H1 (cell line): Measurements from ENCODE around the gene MYRF. TPM values are rescaled to one million over a fixed set of nuclear protein-coding genes. Genes with fewer than 3 reads are reported as not detected.
A peak's percentile ranks its signal among the peaks of the same experiment; 100 is the strongest.

Experiments used
- CTCF ChIA-PET: fragments of 300-600 bp; sonication (Branson Sonifier 250); formaldehyde crosslinking; loops from one replicate; lab custom pipeline; 2021; ENCODE audit not compliant: partially characterized antibody; lab: Charles Lee
- POLR2A ChIA-PET: fragments of 300-600 bp; sonication (Branson Sonifier 250); formaldehyde crosslinking; loops from one replicate; lab custom pipeline; 2021; ENCODE audit warnings: inconsistent platforms; ENCODE audit not compliant: partially characterized antibody; lab: Charles Lee
- DNase-seq, 2 experiments: peaks; one replicate each; pipeline versions ENCODE4 v3.0.0 to v3.0.0-alpha.2; 2010 to 2022; ENCODE audit warnings: low spot score in 2 of 2, low read depth in 1 of 2, mixed read lengths in 1 of 2
- FAIRE-seq: peaks from 2 replicates; lab custom pipeline; 2011; peaks lifted over from hg19 to GRCh38; lab: Jason Lieb, UNC
- H2AFZ ChIP-seq: 2 replicates; pipeline ENCODE4 v1.8.1; 2012; ENCODE audit warnings: low read length, inconsistent platforms
- H2AK5ac ChIP-seq: 2 replicates; pipeline ENCODE4 v1.6.1; 2013; ENCODE audit warnings: low read depth, low read length
- H2BK120ac ChIP-seq: replicated peaks from 2 replicates; pipeline ENCODE3; 2013; ENCODE audit warnings: low read depth, low read length, inconsistent platforms
- H2BK12ac ChIP-seq: 2 replicates; pipeline ENCODE4 v1.6.1; 2013; ENCODE audit warnings: low read depth, low read length
- H2BK15ac ChIP-seq: 2 replicates; pipeline ENCODE4 v1.6.1; 2013; ENCODE audit warnings: low read length
- H2BK20ac ChIP-seq: 2 replicates; pipeline ENCODE4 v1.6.1; 2013; ENCODE audit warnings: low read length
- H2BK5ac ChIP-seq: 2 replicates; pipeline ENCODE4 v1.6.1; 2013; ENCODE audit warnings: low read depth, low read length
- H3K14ac ChIP-seq: 2 replicates; pipeline ENCODE4 v1.6.1; 2013; ENCODE audit warnings: inconsistent platforms; ENCODE audit not compliant: insufficient read length
- H3K18ac ChIP-seq: 2 replicates; pipeline ENCODE4 v1.6.1; 2013; ENCODE audit warnings: low read length; ENCODE audit errors: extremely low read depth
- H3K23ac ChIP-seq: 2 replicates; pipeline ENCODE4 v1.6.1; 2013; ENCODE audit warnings: inconsistent platforms; ENCODE audit not compliant: insufficient read length
- H3K23me2 ChIP-seq: 2 replicates; pipeline ENCODE4 v1.6.1; 2013; ENCODE audit warnings: low read depth, low read length
- H3K27ac ChIP-seq: 2 replicates; pipeline ENCODE4 v1.6.1; 2011; ENCODE audit warnings: low read depth, low read length, inconsistent platforms
- H3K27me3 ChIP-seq, 4 experiments: replicated peaks in 1 of 4; 1 replicate in 1 of 4; 2 replicates in 3 of 4; pipeline versions ENCODE4 v1.6.1 to v1.8.1; 2011 to 2013; ENCODE audit warnings: low read length in 3 of 4, mild to moderate bottlenecking in 3 of 4, inconsistent platforms in 2 of 4, mixed read lengths in 2 of 4, moderate library complexity in 1 of 4; ENCODE audit not compliant: control insufficient read depth in 3 of 4, insufficient read depth in 3 of 4; ENCODE audit errors: extremely low read depth in 1 of 4
- H3K36me3 ChIP-seq, 4 experiments: 2 replicates each; pipeline versions ENCODE4 v1.6.1 to v1.8.1; 2011 to 2013; ENCODE audit warnings: mild to moderate bottlenecking in 4 of 4, low read length in 3 of 4, moderate library complexity in 2 of 4, control low read depth in 1 of 4, inconsistent platforms in 1 of 4; ENCODE audit not compliant: insufficient read depth in 4 of 4, control insufficient read depth in 2 of 4
- H3K4ac ChIP-seq: replicated peaks from 2 replicates; pipeline ENCODE3; 2013; ENCODE audit warnings: low read length, low read depth, mixed read lengths, inconsistent platforms; ENCODE audit not compliant: insufficient read length
- H3K4me1 ChIP-seq, 4 experiments: replicated peaks in 1 of 4; 1 replicate in 1 of 4; 2 replicates in 3 of 4; pipeline versions ENCODE4 v1.6.1 to v1.8.1; 2011 to 2013; ENCODE audit warnings: low read length in 3 of 4, inconsistent platforms in 2 of 4, mixed read lengths in 1 of 4; ENCODE audit not compliant: insufficient read depth in 4 of 4, control insufficient read depth in 3 of 4
- H3K4me2 ChIP-seq, 2 experiments: 2 replicates each; pipeline versions ENCODE4 v1.6.1 to v1.8.1; 2011 to 2013; ENCODE audit warnings: low read depth in 2 of 2, low read length in 2 of 2, control low read depth in 1 of 2, inconsistent platforms in 1 of 2, mild to moderate bottlenecking in 1 of 2; ENCODE audit not compliant: insufficient read depth in 1 of 2
- H3K4me3 ChIP-seq, 4 experiments: fragments of 200-600, 300-600 bp in 1 of 4; sonication (generic), shearing (Covaris generic), sonication (Bioruptor Twin) in 1 of 4; 2 replicates each; pipeline versions ENCODE4 v1.5.1 to v1.8.1; 2011 to 2016; ENCODE audit warnings: low read length in 4 of 4, low read depth in 3 of 4, control low read depth in 2 of 4, inconsistent platforms in 2 of 4, mild to moderate bottlenecking in 2 of 4, mixed read lengths in 1 of 4, moderate library complexity in 1 of 4; ENCODE audit not compliant: insufficient read depth in 2 of 4; ENCODE audit errors: extremely low read depth in 1 of 4
- H3K56ac ChIP-seq: replicated peaks from 2 replicates; pipeline ENCODE3; 2013; ENCODE audit warnings: low read depth, mild to moderate bottlenecking, mixed read lengths, low read length, inconsistent platforms; ENCODE audit not compliant: insufficient read length
- H3K79me1 ChIP-seq: 2 replicates; pipeline ENCODE4 v1.6.1; 2013; ENCODE audit warnings: low read depth, low read length, control low read depth
- H3K79me2 ChIP-seq, 2 experiments: 2 replicates each; pipeline versions ENCODE4 v1.6.1 to v1.8.1; 2012 to 2013; ENCODE audit warnings: low read length in 2 of 2, mild to moderate bottlenecking in 2 of 2, inconsistent platforms in 1 of 2; ENCODE audit not compliant: insufficient read depth in 2 of 2, control insufficient read depth in 1 of 2
- H3K9ac ChIP-seq, 4 experiments: replicated peaks in 1 of 4; 1 replicate in 1 of 4; 2 replicates in 3 of 4; pipeline versions ENCODE4 v1.6.1 to v1.8.1; 2011 to 2013; ENCODE audit warnings: low read depth in 3 of 4, low read length in 3 of 4, control low read depth in 2 of 4, mild to moderate bottlenecking in 2 of 4, moderate library complexity in 2 of 4, inconsistent platforms in 1 of 4; ENCODE audit errors: extremely low read depth in 1 of 4
- H3K9me3 ChIP-seq, 2 experiments: 2 replicates each; pipeline versions ENCODE4 v1.6.1 to v1.8.1; 2012 to 2013; ENCODE audit warnings: mild to moderate bottlenecking in 2 of 2, moderate library complexity in 2 of 2, control low read depth in 1 of 2, inconsistent platforms in 1 of 2, low read depth in 1 of 2, low read length in 1 of 2, mixed read lengths in 1 of 2; ENCODE audit not compliant: insufficient read depth in 2 of 2
- H4K20me1 ChIP-seq, 2 experiments: replicated peaks in 1 of 2; 2 replicates each; pipeline versions ENCODE3 to v1.8.1; 2011 to 2013; ENCODE audit warnings: inconsistent platforms in 2 of 2, low read length in 2 of 2, mild to moderate bottlenecking in 1 of 2; ENCODE audit not compliant: insufficient read depth in 2 of 2, control insufficient read depth in 1 of 2
- H4K5ac ChIP-seq: 2 replicates; pipeline ENCODE4 v1.6.1; 2013; ENCODE audit warnings: low read length, low read depth, mixed read lengths, inconsistent platforms; ENCODE audit not compliant: insufficient read length
- H4K8ac ChIP-seq: 2 replicates; pipeline ENCODE4 v1.8.0; 2013; ENCODE audit warnings: mild to moderate bottlenecking, moderate library complexity, low read length, inconsistent platforms; ENCODE audit not compliant: insufficient read depth; ENCODE audit errors: extremely low read depth
- H4K91ac ChIP-seq: replicated peaks from 2 replicates; pipeline ENCODE3; 2013; ENCODE audit warnings: low read length, mixed read lengths, inconsistent platforms; ENCODE audit not compliant: insufficient read length
- BCL11A ChIP-seq, 2 experiments: IDR thresholded peaks; one replicate each; pipeline ENCODE4 v1.6.1; 2011; ENCODE audit warnings: low read depth in 2 of 2, low read length in 2 of 2, mild to moderate bottlenecking in 2 of 2
- CBX5 ChIP-seq: fragments of 300-800, 300-1000 bp; sonication (generic); IDR thresholded peaks from 2 replicates; pipeline ENCODE4 v1.7.1; 2016; ENCODE audit warnings: antibody characterized with exemption, low read length, low read depth
- RNF2 ChIP-seq: fragments of 200-900, 300-1000 bp; sonication (generic); IDR thresholded peaks from 2 replicates; pipeline ENCODE4 v1.7.1; 2016; ENCODE audit warnings: borderline replicate concordance, low read depth, mild to moderate bottlenecking, antibody characterized with exemption, low read length; ENCODE audit not compliant: poor library complexity, severe bottlenecking; ENCODE audit errors: missing control alignments
- SP2 ChIP-seq: IDR thresholded peaks from 2 replicates; pipeline ENCODE4 v1.6.1; 2012; ENCODE audit warnings: mild to moderate bottlenecking, low read length, inconsistent platforms
- WGBS, 2 experiments: shearing (Covaris generic) in 1 of 2; methylation state at CpG; one replicate each; pipeline versions ENCODE4 v1.1.6 to v1.1.7; 2013 to 2015; ENCODE audit warnings: low lambda C conversion rate in 2 of 2, mixed read lengths in 2 of 2, inconsistent platforms in 1 of 2, low coverage in 1 of 2, missing lambda C conversion rate in 1 of 2; ENCODE audit not compliant: insufficient replicate concordance in 2 of 2, insufficient coverage in 1 of 2, insufficient read length in 1 of 2; ENCODE audit errors: extremely low coverage in 1 of 2, missing lambda C conversion rate in 1 of 2; 5-methylcytosine and 5-hydroxymethylcytosine counted together
- polyA plus RNA-seq, 7 experiments: library from polyadenylated mRNA; depleted of rRNA in 3 of 7; stranded (reverse) in 5 of 7; unstranded in 2 of 7; fragments of >200 nt in 5 of 7; fragments of 200-250 nt in 2 of 7; gene quantifications; 1 replicate in 5 of 7; 2 replicates in 1 of 7; 4 replicates in 1 of 7; pipeline versions ENCODE4 v1.2.1 to v1.2.3, GENCODE V29; 2011 to 2013; ENCODE audit warnings: missing spikeins in 2 of 7, mixed read lengths in 2 of 7
- total RNA-seq: library from RNA; stranded (reverse); fragmentation: NEBNext Ultra II Directional; extraction: Animal tissue kit (Norgen Biotek cat#: 25700); gene quantifications from 2 replicates; pipeline ENCODE4 v1.2.1, GENCODE V29; 2021

The MYRF gene
- total and polyA plus RNA-seq, 2 of the 8 experiments (the other 6 are each of a cell fraction or from before 2014, with no cell fraction given): 6.0 to 6.1 TPM

DNA sequence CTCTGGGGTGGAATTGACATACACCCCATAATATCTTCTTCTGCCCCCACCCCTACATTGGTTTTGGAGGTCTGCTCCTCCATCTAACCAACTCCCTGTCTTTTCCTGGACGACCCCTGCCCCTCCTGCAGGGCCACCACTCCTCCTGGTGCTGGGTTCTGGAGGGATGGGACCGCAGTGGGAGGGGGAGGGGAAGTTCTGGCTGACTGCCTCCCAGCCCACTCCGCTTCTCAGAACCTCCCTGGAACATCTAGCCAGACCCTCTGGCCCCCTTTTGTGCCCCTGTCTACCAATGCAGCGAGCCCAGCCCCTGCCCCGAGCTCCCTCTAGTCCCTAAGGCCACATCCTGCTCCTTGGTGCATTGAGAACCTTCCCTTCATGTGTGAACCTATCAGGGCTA is 1.2 kb downstream of the MYRF start:
- Histone ChIP-seq H3K4me1 (peaks cover 6 to 26% (median 21%) of the 10 kb centered on the region in 4 experiments), H3K9me3 (no peaks in the 10 kb centered on the region), H3K27ac (no peak overlapping the region), H2AK5ac (no peak overlapping the region), H3K9ac (no peak overlapping the region), H4K20me1 (peaks cover 0 to 1% of the 10 kb centered on the region in 2 experiments), H3K4me2 (no peak overlapping the region; a peak in 1 of 4 replicates), H3K79me2 (no peaks in the 10 kb centered on the region), H2BK20ac (no peak overlapping the region), H3K23ac (no peak overlapping the region), H3K4me3 (no peak overlapping the region), H3K14ac (no peak overlapping the region), H3K56ac (no peak overlapping the region), H3K27me3 (peaks cover 4 to 21% (median 16%) of the 10 kb centered on the region in 4 experiments), H4K91ac (no peak overlapping the region), H3K4ac (no peak overlapping the region), H2BK120ac (no peak overlapping the region), H2BK5ac (no peak overlapping the region), H3K18ac (no peak overlapping the region), H2BK15ac (0 out of 2 replicates have a peak overlapping the region, but pooled peaks have one; percentile 53), H4K8ac (no peak overlapping the region; the same call in 1 of the 2 replicates), H3K23me2 (no peaks in the 10 kb centered on the region; the same call in 1 of the 2 replicates), H2BK12ac (peak overlapping the region; percentile 39; the same call in 1 of the 2 replicates), H2AFZ (no peak overlapping the region), H3K79me1 (no peaks in the 10 kb centered on the region), H4K5ac (no peak overlapping the region), H3K36me3 (no peaks in the 10 kb centered on the region)
- TF ChIP-seq BCL11A (IDR thresholded peaks at IDR 0.05; ENCODE audit: low read depth in 2 of 2, low read length in 2 of 2) (no peak), SP2 (no peak), CBX5 (no peak), RNF2 (no peak)
- CTCF ChIA-PET: interaction anchor here (0.7 to 6.0 kb wide), 10 partner anchors 9 to 210 kb away, joined by 3 to 48 read pairs (median 7); partner anchors contain the start of genes FEN1 and TMEM258
- DNase-seq: no peak
- FAIRE-seq: no peak
- 85% methylated on average over 5 of the region's 5 CpGs; no CpG with 5 or more reads in 1 of the 2 experiments for WGBS, 2 experiments
- POLR2A ChIA-PET: interaction anchor here (1.5 to 2.0 kb wide), 5 partner anchors 11 to 53 kb away, joined by 3 to 10 read pairs (median 6); partner anchors contain the start of genes FEN1 and TMEM258
